Caco-2 (cell line): ENCODE results near the gene GAS6. TPM values are rescaled to one million over a fixed set of nuclear protein-coding genes. Genes with fewer than 3 reads are reported as not detected.

Source experiments
- BruUV-seq: library from RNA; stranded (reverse); fragments of 400-500 nt; replicated peaks from 2 replicates; lab custom pipeline; 2021; lab: Mats Ljungman, UMichigan
- CTCF ChIA-PET: fragments of 300-600 bp; sonication (Branson Sonifier 250); formaldehyde crosslinking; loops from one replicate; lab custom pipeline; 2022; ENCODE audit warnings: antibody characterized with exemption; lab: Charles Lee
- POLR2A ChIA-PET: fragments of 300-600 bp; sonication (Branson Sonifier 250); formaldehyde crosslinking; loops from one replicate; lab custom pipeline; 2022; ENCODE audit warnings: antibody characterized with exemption; lab: Charles Lee
- DNase-seq, 2 experiments: peaks; one replicate each; pipeline versions ENCODE4 v3.0.0 to v3.0.0-alpha.2; 2020 to 2022
- H3K27me3 ChIP-seq: replicated peaks from 2 replicates; pipeline ENCODE4 v1.6.0; 2011; ENCODE audit warnings: low read length; ENCODE audit not compliant: control insufficient read depth, insufficient read depth
- H3K36me3 ChIP-seq: 2 replicates; pipeline ENCODE4 v1.5.1; 2011; ENCODE audit warnings: low read length; ENCODE audit not compliant: control insufficient read depth, insufficient read depth
- H3K4me1 ChIP-seq: fragments of 250-450 bp; sonication (Bioruptor Pico); 2 replicates; pipeline ENCODE4 v1.5.1; 2020; ENCODE audit warnings: mild to moderate bottlenecking
- H3K4me3 ChIP-seq: 2 replicates; pipeline ENCODE4 v1.5.1; 2011; ENCODE audit warnings: low read depth, mild to moderate bottlenecking, control low read depth, low read length
- H3K9me3 ChIP-seq: fragments of 250-450 bp; sonication (Bioruptor Pico); 2 replicates; pipeline ENCODE4 v1.5.1; 2020; ENCODE audit warnings: mild to moderate bottlenecking, moderate library complexity
- H3K27ac Mint-ChIP-seq: one replicate; pipeline ENCODE4 v1.8.0; 2022; ENCODE audit warnings: mixed read lengths; ENCODE audit not compliant: unreplicated experiment
- H3K27me3 Mint-ChIP-seq: one replicate; pipeline ENCODE4 v1.8.0; 2022; ENCODE audit warnings: mixed read lengths; ENCODE audit not compliant: insufficient read depth, unreplicated experiment
- H3K36me3 Mint-ChIP-seq: one replicate; pipeline ENCODE4 v1.8.0; 2022; ENCODE audit warnings: mild to moderate bottlenecking, mixed read lengths; ENCODE audit not compliant: insufficient read depth, unreplicated experiment
- H3K4me1 Mint-ChIP-seq: one replicate; pipeline ENCODE4 v1.8.0; 2022; ENCODE audit warnings: low read depth, mixed read lengths; ENCODE audit not compliant: unreplicated experiment
- H3K4me3 Mint-ChIP-seq: one replicate; pipeline ENCODE4 v1.8.0; 2022; ENCODE audit warnings: mild to moderate bottlenecking, moderate library complexity, mixed read lengths; ENCODE audit not compliant: unreplicated experiment
- H3K9me3 Mint-ChIP-seq: one replicate; pipeline ENCODE4 v1.8.0; 2022; ENCODE audit warnings: mixed read lengths; ENCODE audit not compliant: unreplicated experiment
- CTCF ChIP-seq, 2 experiments: fragments of 200-600 bp in 1 of 2; IDR thresholded peaks; 1 replicate in 1 of 2; 2 replicates in 1 of 2; pipeline versions ENCODE4 v1.5.1 to v1.8.0; 2011 to 2022; ENCODE audit warnings: antibody characterized with exemption in 1 of 2, control low read depth in 1 of 2, inconsistent platforms in 1 of 2, low read depth in 1 of 2, low read length in 1 of 2, mild to moderate bottlenecking in 1 of 2, moderate library complexity in 1 of 2; ENCODE audit not compliant: insufficient read depth in 1 of 2, severe bottlenecking in 1 of 2, unreplicated experiment in 1 of 2
- intact Hi-C: fragments of 100-400 bp; cut with micrococcal nuclease; formaldehyde crosslinking; loops from one replicate; pipeline ENCODE4 v1.10.0; 2022; ENCODE audit not compliant: unreplicated experiment
- total RNA-seq: library from RNA; stranded (reverse); gene quantifications from 2 replicates; pipeline ENCODE4 v1.2.3, GENCODE V29; 2022

GAS6 gene
- total RNA-seq, 1 experiment from 2014 or later: 34.8 TPM

DNA sequence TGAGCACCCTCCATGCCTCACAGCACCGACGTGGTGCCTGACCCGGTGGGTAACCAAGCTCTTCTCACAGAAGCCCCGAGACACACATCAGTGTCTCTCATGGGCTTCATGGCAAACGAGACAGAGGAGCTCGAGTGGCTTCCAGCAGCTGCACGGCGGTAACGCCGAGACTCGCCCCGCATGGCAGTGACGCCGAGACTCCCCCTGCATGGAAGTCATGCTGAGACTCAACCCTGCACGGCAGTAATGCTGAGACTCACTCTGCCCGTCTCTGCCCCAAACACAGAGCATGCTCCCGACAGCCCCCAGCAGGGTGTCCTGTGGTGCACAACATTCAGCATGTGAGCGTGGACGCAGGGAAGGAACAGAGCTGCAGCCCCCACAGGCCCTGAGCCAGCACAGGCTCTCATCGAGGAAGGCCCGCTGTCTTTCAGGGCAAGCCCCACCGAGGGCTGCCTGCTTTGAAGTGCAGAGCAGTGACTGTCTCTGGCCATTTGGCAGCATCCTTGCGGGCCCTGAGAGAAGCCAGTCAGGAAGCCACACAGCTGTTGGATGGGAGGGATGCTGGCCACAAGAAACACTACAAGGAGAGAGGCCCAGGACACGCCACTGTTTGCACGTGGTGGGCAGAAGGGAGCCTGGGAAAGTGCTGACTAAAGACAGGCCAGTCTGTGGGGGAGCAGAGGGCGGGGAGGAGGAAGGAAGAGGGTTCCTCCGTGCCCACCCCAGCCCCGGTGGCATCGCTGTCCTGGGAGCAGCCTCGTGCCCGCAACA lies 9.5 kb downstream of the GAS6 start:
- ChIA-PET CTCF (no interaction called here), POLR2A (no interaction called here)
- no peaks in the 10 kb centered on the region for H3K36me3 Mint-ChIP-seq
- intact Hi-C loops: no loop called here
- H3K4me3 ChIP-seq: no peak overlapping the region
- H3K27ac Mint-ChIP-seq: no peak overlapping the region
- peaks cover 14% of the 10 kb centered on the region for H3K4me1 Mint-ChIP-seq
- no peak overlapping the region for H3K4me3 Mint-ChIP-seq
- H3K27me3 ChIP-seq: no peaks in the 10 kb centered on the region
- BruUV-seq: no TSS peak
- H3K27me3 Mint-ChIP-seq: no peaks in the 10 kb centered on the region
- no peaks in the 10 kb centered on the region for H3K9me3 Mint-ChIP-seq
- H3K9me3 ChIP-seq: no peaks in the 10 kb centered on the region
- no peak for DNase-seq
- no peaks in the 10 kb centered on the region; the same call in none of the 2 replicates for H3K36me3 ChIP-seq
- peaks cover 17% of the 10 kb centered on the region for H3K4me1 ChIP-seq
- TF ChIP-seq CTCF (IDR thresholded peaks at IDR 0.05; ENCODE audit: insufficient read depth in 1 of 2, low read depth in 1 of 2, low read length in 1 of 2, severe bottlenecking in 1 of 2, unreplicated experiment in 1 of 2): no peak

- Histone ChIP-seq H3K4me3 (no peak overlapping the region), H3K4me1 (peaks cover 16% of the 10 kb centered on the region; the same call in 1 of the 2 replicates), H3K27me3 (no peaks in the 10 kb centered on the region), H3K36me3 (no peaks in the 10 kb centered on the region; the same call in none of the 2 replicates), H3K9me3 (no peaks in the 10 kb centered on the region)
- Mint-ChIP-seq H3K4me1 (peaks cover 9% of the 10 kb centered on the region), H3K27me3 (no peaks in the 10 kb centered on the region), H3K4me3 (no peak overlapping the region), H3K36me3 (no peaks in the 10 kb centered on the region), H3K9me3 (no peaks in the 10 kb centered on the region), H3K27ac (no peak overlapping the region)
- no TSS peak for BruUV-seq
- TF ChIP-seq CTCF (IDR thresholded peaks at IDR 0.05; ENCODE audit: insufficient read depth in 1 of 2, low read depth in 1 of 2, low read length in 1 of 2, severe bottlenecking in 1 of 2, unreplicated experiment in 1 of 2): no peak
- CTCF ChIA-PET: interaction anchor here (0.6 kb wide), 1 partner anchor 522 kb away, joined by 3 read pairs; no protein-coding TSS in a partner anchor
- intact Hi-C loops: no loop called here
- POLR2A ChIA-PET: no interaction called here
- DNase-seq: no peak
Measured at GRCh38 chr13:113853518-113854237, 10.2 kb downstream of the GAS6 start.
